GM21515 (cell line): ENCODE measurements around the gene CDK14.
A peak's percentile ranks its signal among the peaks of the same experiment; 100 is the strongest.
"Not testable (repeated sequence)": the region's sequence is repeated elsewhere in the genome, so short reads cannot be mapped to it uniquely, and the experiment has no call there.

ENCODE experiments used
- ATAC-seq: cut with Tn5 transposase; IDR thresholded peaks from one replicate; pipeline ENCODE4 v1.9.1; 2021; ENCODE audit not compliant: unreplicated experiment

CDK14 gene

DNA sequence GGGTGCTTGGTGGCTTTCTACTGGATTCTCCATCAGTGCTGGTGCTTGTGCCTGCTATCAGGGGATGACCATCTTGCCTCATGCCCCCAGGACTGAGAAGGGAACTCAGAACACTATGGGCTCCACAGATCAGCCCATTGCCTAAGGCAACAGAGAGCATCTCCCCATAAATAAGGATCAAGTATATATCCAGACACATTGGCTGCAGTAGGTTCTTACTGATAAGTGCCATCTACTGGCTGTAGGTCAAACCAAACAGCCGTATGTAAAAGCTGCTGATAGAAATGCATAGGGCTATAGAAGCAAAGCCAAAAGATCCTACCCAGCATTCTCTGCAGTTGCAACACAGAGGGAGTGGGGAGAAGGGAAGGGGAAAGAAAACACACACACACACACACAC, 153.7 kb downstream of the CDK14 start:
- ATAC-seq, result no peak

DNA sequence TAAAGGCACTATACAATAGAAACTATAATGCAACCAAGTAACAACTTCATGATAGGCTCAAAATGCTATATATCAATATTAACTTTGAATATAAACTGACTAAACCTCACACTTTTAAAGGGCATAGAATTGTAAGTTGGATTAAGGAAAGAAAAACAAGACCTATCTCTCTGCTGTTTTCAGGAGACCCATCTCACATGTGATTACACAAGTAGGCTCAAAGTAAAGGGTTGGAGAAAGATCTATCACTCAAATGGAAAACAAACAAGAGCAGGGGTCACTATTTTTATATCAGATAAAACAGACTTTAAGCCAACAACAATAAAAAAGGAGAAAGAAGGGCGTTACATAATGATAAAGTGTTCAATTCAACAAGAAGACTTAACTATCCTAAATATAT, 155.5 kb downstream of the CDK14 start:
- ATAC-seq, result no peak

DNA sequence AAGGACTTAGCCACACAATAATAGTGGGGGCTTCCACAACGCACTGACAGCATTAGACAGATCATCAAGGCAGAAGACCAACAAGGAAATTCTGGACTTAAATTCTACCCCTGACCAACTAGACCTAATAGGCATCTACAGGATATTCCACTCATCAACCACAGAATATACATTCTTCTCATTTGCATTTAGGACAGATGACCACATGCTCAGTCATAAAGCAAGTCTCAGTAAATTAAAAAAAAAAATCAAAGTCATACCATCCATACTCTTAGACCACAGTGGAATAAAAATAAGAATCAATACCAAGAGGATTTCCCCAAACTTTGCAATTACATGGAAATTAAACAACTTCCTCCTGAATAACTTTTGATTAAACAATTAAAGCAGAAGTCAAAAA, 155.9 kb downstream of the CDK14 start:
- ATAC-seq, result no peak

DNA sequence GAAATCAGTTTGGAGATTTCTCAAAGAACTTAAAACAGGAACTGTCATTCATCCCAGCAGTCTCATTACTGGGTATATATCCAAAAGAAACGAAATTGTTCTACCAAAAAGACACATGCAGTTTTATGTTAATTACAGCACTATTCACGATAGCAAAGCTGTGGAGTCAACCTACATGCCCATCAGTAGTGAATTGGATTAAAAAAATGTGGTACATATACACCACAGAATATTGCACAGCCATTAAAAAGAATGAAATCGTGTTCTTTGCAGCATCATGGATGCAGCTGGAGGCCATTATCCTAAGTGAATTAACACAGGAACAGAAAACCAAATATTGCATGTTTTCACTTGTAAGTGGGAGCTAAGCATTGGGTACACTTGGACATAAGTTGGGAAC, 158.9 kb downstream of the CDK14 start:
- no peak for ATAC-seq

DNA sequence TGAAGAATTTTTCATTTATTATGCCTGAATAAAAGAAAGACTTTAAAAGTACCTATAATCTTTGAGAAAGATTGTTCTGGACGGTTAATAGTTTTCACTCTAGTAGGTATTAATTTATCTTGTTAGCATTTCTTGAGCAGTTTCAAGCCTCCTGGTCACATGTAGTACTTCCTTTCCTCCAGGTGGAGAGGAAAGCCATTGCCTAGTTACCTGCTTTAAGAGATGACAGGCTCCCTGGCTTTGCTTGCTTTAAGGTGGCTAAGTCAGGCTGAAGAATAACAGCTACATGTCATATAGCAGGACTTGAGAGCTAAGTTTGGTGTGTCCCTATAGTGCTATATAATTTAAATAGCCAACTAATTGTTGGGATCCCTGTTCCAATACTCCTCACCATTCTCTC, 160.2 kb downstream of the CDK14 start:
- no peak for ATAC-seq

DNA sequence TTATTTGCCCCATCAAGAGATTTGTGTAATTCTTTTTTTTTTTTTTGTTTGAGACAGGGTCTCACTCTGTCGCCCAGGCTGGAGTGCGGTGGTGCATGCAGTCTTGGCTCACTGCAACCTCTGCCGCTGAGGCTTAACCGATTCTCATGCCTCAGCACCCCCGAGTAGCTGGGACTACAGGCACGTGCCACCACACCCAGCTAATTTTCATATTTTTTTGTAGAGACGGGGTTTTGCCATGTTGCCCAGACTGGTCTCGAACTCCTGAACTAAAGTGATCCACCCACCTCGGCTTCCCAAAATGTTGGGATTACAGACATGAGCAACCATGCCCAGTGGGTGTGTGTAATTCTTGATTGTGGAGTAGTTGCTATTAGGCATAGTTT, 161.4 kb downstream of the CDK14 start:
- ATAC-seq, result peak; percentile 61

DNA sequence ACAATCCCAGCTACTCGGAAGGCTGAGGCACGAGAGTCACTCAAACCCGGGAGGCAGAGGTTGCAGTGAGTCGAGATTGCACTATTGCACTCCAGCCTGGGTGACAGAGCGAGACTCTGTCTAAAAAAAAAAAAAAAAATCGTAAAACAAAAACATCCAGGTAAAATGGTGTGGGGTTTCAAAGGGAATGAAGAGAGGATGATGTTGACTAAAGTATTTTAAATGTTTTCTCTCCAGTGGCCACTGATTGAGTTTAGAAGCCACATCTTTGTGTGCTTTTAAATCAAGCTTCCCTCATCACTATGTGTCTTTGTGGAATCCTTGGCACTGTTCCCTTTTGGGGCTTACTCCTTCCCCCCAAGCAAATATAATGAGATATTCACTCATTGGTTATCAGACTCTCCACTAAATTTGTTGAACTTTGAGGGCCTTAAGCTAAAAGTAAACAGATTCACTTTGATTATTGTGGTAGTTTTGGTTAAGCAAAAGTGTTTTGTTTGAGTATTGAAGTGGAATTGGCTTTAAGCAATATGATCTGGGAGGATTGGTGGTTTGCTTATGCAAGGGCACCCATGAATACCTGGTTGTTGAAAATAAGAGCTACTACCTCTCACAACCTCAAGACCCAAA, 162.9 kb downstream of the CDK14 start:
- ATAC-seq, result no peak

DNA sequence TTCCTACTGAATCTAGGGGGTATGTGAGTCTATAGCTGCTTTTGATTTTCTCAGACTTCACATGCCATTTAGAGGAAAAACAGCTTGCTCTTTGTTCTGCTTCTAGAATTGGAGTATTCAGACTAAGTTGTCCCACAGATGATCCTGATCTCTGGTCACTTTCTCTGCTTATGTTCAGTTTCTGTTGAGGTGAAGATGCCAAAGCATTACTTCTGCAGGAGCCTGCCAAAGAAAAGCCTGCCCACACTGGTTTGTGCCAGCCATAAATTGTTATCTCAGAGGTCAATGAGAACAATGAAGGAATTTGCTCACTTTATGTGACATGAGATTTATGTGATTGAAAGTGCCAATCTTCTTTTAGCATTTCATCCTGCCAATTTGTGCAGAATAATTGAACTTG, 163.6 kb downstream of the CDK14 start:
- no peak for ATAC-seq

DNA sequence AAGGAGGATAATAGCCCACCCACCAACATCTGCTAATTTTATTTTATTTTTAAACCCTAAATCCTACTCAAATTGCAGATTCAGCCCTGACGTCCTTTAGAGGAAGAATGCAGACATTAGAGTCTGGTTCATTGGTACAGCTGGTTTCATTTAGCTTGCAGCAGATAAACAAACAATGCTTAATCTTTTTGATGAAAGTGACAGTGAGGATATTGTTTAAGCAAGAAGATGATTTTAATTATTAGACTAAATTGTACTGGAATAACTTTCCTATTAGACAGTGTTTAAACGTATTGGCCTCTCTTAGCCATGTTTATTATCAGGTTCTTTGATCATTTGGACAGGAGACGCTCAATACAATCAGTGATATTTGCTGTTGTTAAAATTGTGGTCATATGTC, 164.8 kb downstream of the CDK14 start:
- ATAC-seq, result no peak

DNA sequence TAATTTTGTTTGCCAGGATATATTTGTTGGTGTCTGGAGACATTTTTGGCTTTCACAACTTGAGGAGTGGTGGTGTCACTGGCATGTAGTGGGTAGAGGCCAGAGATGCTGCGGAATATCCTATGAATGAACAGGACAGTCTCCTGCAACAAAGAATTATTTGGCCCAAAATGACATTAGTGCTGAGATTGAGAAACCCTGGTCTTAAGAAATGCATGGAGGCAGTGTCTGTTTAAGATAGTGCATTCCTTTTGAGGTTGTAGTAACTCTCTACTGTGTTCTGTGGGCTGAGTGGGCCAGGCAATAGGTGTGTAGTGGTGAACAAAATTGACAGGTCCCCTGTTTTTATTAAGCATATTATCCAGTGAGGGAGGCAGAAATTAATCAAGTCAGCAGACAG, 165.5 kb downstream of the CDK14 start:
- ATAC-seq, result no peak

DNA sequence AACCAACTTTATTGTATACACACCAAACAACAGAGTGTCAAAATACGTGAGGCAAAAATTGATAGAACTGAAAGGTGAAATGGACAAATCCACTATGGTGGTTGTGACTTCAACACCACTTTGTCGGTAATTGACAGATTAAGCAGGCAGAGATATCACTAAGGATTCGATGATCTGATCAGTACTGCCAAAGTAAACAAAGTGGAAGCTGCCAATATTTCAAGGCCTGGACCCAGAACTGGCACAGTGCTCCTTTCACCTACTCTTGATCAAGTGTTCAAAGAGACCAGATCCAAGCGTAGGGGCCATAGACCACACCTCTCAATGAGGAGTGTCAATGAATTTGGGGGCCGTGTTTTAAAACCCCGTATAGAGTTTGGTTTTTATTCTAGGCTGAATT, 167.0 kb downstream of the CDK14 start:
- no peak for ATAC-seq

DNA sequence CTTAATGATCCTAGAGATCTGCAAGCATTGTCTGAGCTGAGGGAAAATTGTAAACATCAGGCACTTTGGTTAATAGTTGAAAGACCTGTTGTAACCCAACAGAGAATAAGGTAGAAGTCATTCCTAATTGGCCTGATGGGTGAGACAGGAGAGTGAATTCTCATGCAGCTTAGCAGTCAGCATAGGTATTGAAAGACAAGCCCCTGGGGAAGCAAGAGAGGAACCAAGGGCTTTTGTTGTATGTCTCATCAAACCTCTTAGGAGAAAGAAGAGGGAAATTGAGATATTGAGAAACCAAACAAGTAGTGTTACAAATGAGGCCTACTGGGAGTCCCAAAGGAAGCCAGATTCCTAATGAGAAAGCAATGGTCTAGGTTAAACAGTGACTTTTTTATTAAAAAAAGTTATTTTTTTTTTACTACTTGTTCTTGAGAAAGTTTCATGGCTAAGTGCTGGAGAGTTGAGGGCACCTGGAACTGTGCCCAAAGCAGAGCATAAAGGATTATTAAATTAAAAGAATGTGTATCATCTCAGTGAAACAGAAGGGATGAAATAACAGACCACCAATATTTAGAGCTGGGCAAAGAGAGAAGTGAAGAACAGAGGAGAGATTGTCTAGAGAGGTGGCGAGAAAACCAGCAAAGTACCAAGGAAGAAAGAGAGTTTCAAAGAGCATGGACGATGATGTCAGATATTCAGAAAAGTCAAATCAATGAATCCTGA, 168.9 kb downstream of the CDK14 start:
- peak; percentile 51 for ATAC-seq

DNA sequence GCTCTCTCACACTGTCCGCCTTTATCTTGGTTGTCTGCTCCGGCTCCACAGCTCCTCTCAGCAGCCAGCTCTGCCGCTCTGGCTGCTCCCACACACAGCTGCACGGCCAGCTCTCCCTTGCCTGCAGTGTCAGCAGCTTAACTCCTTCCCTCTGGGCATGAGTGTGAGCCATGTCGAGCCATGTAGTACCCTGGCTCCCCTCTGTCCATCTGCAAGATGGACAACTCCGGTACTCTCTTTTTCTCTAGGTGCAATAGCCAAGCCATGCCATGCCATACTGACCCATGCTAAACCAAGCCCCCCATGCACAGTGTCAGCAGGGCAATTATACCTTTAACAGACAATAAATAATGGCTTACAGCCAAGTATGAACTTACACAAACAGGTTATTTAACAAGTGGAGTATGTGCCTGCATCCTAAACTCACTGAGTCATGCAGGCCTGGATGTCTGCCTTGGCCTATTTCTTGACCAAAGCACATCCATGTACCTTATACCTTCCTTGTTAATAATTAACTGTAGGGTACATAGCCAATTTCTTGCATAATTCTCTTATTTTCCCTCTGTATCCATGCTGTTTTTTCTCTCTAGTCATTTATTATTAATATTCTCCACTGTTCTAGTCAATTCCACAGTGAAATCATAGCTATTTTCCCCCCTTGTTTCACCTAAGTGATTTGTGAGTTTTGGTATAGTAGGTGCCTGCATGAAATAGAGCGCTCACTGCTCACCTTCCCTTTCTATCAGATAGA, 170.9 kb downstream of the CDK14 start:
- ATAC-seq, result no peak

DNA sequence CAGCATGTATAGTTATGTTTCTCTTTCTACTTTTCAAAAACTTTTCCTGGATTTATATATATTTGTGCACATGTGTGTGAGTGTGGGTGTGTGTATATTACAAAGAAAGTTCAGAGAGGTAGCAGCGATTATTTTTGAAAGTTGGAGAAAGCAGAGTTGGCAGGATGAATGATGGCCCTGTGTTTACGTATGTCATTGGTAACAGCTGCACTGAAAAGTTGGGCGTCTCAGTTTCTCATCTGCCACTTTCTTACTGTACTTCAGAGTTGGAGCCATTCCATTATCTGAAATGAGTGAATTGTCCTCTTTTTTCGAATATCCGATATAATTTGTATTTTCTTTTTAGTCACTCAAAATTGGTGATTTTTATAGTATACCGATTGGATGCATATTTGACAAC, 172.2 kb downstream of the CDK14 start:
- no peak for ATAC-seq

DNA sequence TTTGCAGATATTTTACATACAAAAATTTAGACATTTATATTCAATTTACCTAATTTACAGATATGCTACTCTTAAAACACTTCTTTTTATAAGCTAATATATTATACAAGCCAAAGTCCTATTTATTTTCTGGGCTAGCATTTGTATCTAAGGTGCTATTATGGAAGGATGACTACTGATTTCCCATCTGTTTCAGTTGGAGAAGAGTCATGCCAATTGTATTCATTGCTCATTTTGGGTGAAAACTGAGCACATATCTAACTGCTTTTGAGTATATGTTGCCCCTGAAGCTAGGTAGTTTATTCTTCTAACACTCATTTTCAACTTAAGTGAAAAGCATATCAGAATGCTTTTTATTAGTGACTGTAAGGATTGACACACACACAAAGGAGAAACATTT, 172.9 kb downstream of the CDK14 start:
- ATAC-seq, result no peak

DNA sequence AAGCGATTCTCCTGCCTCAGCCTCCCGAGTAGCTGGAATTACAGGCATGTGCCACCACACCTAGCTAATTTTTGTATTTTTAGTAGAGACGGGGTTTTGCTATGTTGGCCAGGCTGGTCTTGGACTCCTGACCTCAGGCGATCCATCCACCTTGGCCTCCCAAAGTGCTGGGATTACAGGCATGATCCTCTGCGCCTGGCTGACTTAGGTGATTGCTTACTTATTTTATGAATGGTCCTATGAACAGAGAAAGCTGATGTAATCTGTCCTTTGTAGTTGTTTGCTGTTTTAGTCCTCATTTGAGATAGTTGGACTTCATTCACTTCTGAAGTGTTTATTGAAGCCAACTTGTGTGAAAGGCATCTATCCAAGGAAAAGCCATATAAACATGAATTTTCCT, 173.4 kb downstream of the CDK14 start:
- ATAC-seq, result not testable (repeated sequence)

DNA sequence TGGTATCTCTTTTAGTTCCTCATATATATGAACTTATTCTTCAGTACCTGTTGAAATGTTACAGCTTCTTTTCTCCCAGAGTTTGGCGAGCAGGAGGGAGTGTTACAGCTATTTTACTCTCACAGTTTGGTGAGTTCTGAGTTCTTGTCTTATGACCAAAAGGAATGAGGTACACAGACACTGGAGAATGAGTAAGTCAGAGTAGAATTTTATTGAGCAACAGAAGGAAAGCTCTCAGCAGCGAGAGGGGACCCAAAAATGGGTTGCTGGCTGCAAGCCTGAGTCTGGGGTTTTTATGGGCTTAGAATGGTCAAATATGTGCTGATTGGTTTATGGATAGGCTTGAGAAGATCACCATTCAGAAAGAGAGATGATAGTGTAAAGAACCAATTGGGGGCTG, 175.2 kb downstream of the CDK14 start:
- ATAC-seq, result no peak

DNA sequence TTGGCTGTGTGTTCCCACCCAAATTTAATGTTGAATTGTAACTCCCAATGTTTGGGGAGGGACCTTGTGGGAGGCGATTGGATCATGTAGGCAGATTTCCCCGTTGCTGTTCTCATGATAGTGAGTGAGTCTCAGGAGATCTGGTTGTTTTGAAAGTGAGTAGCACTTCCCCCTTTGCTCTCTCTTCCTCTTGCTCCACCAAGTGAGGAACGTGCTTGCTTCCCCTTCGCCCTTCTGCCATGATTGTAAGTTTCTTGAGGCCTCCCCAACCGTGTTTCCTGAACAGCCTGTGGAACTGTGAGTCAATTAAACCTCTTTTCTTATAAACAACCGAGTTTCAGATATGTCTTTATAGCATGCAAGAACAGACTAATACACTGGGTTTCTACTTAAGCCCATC, 176.3 kb downstream of the CDK14 start:
- ATAC-seq, result peak; percentile 29

DNA sequence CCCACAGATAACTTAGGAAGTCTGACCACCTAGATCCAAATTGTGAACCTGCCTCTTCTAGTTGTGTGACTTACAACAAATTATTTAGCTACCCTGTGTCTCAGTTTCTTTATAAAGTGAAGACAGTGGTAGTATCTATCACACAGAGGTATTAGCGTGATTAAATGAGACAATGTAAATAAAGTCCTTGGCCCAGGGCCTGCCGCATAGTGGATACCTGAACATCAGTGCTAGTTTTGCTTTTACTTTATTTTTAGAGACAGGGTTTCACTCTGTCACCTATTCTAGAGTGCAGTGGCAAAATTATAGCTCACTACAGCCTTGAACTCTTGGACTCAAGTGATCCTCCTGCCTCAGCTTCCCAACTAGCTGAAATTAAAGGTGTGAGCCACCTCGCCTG, 177.1 kb downstream of the CDK14 start:
- no peak for ATAC-seq

DNA sequence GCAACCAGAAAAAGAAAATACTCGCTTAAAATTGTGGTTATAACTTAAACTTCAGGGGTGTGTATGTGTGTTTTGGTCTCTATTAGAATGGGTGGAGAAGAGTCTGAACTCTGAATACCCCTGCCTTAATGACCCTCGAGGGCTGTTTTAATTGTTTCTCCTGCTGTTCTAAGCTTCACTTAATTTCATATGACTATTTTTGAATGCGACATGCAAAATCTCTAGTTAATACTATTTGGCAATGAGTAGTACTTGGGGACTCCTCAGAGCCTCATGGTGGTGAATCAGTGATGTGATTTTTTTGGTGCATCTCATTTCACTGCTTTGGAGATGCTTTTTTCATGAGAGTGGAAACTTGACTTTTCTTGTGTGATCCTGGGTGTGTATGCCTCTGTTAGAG, 178.6 kb downstream of the CDK14 start:
- no peak for ATAC-seq

DNA sequence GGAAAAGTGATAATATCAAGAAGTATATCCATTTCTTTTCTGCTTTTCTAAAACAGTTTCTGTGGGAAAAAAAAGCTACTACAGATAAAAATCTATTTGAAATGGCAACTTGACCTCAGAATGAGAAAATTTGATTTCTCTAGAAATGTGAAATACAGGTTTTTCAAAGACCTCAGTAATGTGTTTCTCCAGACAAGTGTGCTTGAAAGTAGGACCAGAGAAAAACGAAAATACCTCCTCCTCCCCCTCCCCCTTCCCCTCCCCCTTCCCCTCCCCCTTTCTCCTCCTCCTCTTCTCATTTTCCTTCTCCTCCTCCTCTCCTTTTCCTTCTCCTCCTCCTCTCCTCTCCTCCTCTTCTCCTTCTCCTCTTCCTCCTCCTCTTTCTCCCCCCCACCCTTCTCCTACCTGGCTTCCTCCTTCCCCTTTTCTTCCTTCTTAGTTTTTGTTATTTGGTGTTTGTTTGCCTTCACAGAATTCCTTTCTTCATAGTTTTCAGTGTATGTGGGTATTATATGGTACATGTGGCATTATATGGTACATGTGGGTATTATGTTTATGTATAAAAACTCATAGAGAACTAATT, 179.4 kb downstream of the CDK14 start:
- no peak for ATAC-seq

DNA sequence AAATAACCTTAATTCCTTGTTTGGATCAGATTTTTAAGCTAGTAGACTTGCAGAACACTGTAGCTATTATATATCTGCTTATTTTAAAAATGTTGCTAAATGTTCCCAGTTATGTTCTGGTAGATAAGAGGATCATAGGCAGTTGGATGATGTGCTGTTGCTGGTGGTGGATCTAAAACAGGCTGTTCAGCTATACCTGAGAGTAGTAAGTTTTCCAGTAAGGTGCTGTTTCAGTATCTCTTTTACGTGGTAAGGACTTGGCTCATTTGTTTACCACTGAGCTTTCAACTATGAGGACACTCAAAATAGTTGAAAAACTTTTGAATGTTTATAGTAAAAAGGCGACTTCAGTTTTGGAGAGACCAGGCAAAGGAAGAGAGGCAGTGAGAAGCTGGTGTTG, 180.9 kb downstream of the CDK14 start:
- ATAC-seq, result peak; percentile 90
